Endothelial cell of umbilical vein (primary cell): ENCODE results near the gene BASP1. TPM values are rescaled to one million over a fixed set of nuclear protein-coding genes. Genes with fewer than 3 reads are reported as not detected.

Experiments used
- BruUV-seq: library from RNA; stranded (reverse); fragments of 400-500 nt; replicated peaks from 2 replicates; lab custom pipeline; 2021; lab: Mats Ljungman, UMichigan
- CTCF ChIA-PET: fragments of 300-600, 350-600 bp; sonication (Branson Sonifier 250); formaldehyde crosslinking; loops from one replicate; lab custom pipeline; 2021; ENCODE audit warnings: antibody characterized with exemption, inconsistent platforms; lab: Charles Lee
- POLR2A ChIA-PET: fragments of 300-600, 350-600 bp; sonication (Branson Sonifier 250); formaldehyde crosslinking; loops from one replicate; lab custom pipeline; 2021; ENCODE audit warnings: antibody characterized with exemption, inconsistent platforms; lab: Charles Lee
- DNase-seq: peaks from one replicate; pipeline ENCODE4 v3.0.0-alpha.2; 2011; ENCODE audit warnings: low read depth, low spot score
- FAIRE-seq: peaks from 2 replicates; lab custom pipeline; 2011; peaks lifted over from hg19 to GRCh38; lab: Jason Lieb, UNC
- H2AFZ ChIP-seq: 2 replicates; pipeline ENCODE4 v1.6.0; 2012; ENCODE audit warnings: low read depth, low read length, control low read depth, inconsistent platforms
- H3K27ac ChIP-seq: 2 replicates; pipeline ENCODE4 v1.5.1; 2011; ENCODE audit warnings: low read depth, mild to moderate bottlenecking, control low read depth, low read length, moderate library complexity; ENCODE audit not compliant: insufficient read depth
- H3K27me3 ChIP-seq, 2 experiments: 2 replicates each; pipeline versions ENCODE4 v1.6.0 to v1.6.1; 2011; ENCODE audit warnings: low read length in 2 of 2, mixed read lengths in 1 of 2; ENCODE audit not compliant: control insufficient read depth in 2 of 2, insufficient read depth in 2 of 2
- H3K36me3 ChIP-seq, 2 experiments: 2 replicates in 1 of 2; 3 replicates in 1 of 2; pipeline ENCODE4 v1.5.1; 2011; ENCODE audit warnings: low read length in 2 of 2, mild to moderate bottlenecking in 1 of 2, moderate library complexity in 1 of 2; ENCODE audit not compliant: control insufficient read depth in 2 of 2, insufficient read depth in 2 of 2; ENCODE audit errors: extremely low read depth in 1 of 2
- H3K4me1 ChIP-seq: 3 replicates; pipeline ENCODE4 v1.5.1; 2011; ENCODE audit warnings: mild to moderate bottlenecking, low read length; ENCODE audit not compliant: control insufficient read depth, insufficient read depth; ENCODE audit errors: extremely low read depth
- H3K4me2 ChIP-seq: 2 replicates; pipeline ENCODE4 v1.6.1; 2011; ENCODE audit warnings: low read length, control low read depth, mixed read lengths; ENCODE audit not compliant: insufficient read depth
- H3K4me3 ChIP-seq, 3 experiments: fragments of 200-600 bp in 1 of 3; sonication (generic), shearing (Covaris generic) in 1 of 3; replicated peaks in 1 of 3; 2 replicates each; pipeline ENCODE4 v1.5.1; 2011 to 2016; ENCODE audit warnings: control low read depth in 3 of 3, low read length in 3 of 3, mild to moderate bottlenecking in 2 of 3, inconsistent platforms in 1 of 3, low read depth in 1 of 3, moderate library complexity in 1 of 3; ENCODE audit not compliant: insufficient read depth in 1 of 3
- H3K79me2 ChIP-seq: 2 replicates; pipeline ENCODE4 v1.6.0; 2012; ENCODE audit warnings: low read length, inconsistent platforms; ENCODE audit not compliant: control insufficient read depth, insufficient read depth
- H3K9ac ChIP-seq: replicated peaks from 2 replicates; pipeline ENCODE3; 2011; ENCODE audit warnings: low read length, control low read depth; ENCODE audit not compliant: insufficient read depth; ENCODE audit errors: extremely low read depth
- H3K9me1 ChIP-seq: replicated peaks from 3 replicates; pipeline ENCODE4 v1.6.0; 2011; ENCODE audit warnings: mild to moderate bottlenecking, low read length; ENCODE audit not compliant: control insufficient read depth, insufficient read depth; ENCODE audit errors: extremely low read depth
- H3K9me3 ChIP-seq: replicated peaks from 2 replicates; pipeline ENCODE4 v1.5.1; 2012; ENCODE audit warnings: low read length, inconsistent platforms; ENCODE audit not compliant: control insufficient read depth, insufficient read depth
- H4K20me1 ChIP-seq: replicated peaks from 2 replicates; pipeline ENCODE3; 2011; ENCODE audit warnings: mild to moderate bottlenecking, low read length; ENCODE audit not compliant: control insufficient read depth, insufficient read depth; ENCODE audit errors: extremely low read depth
- EZH2 ChIP-seq: IDR thresholded peaks from 2 replicates; pipeline ENCODE4 v1.6.1; 2012; ENCODE audit warnings: borderline replicate concordance, low read depth, mild to moderate bottlenecking, moderate library complexity, low read length, inconsistent platforms; ENCODE audit not compliant: severe bottlenecking
- FOS ChIP-seq: IDR thresholded peaks from 2 replicates; pipeline ENCODE4 v1.6.1; 2011; ENCODE audit warnings: mild to moderate bottlenecking, low read length, moderate library complexity, borderline replicate concordance; ENCODE audit not compliant: insufficient read depth
- GATA2 ChIP-seq: IDR thresholded peaks from 2 replicates; pipeline ENCODE4 v1.7.0; 2011; ENCODE audit warnings: low read depth, mild to moderate bottlenecking, moderate library complexity, mixed read lengths, low read length; ENCODE audit not compliant: insufficient read length, insufficient read depth
- JUN ChIP-seq: IDR thresholded peaks from 2 replicates; pipeline ENCODE4 v1.6.1; 2011; ENCODE audit warnings: borderline replicate concordance, low read depth; ENCODE audit not compliant: insufficient read length, insufficient read depth
- MYC ChIP-seq: IDR thresholded peaks from one replicate; pipeline ENCODE4 v1.6.1; 2011; ENCODE audit warnings: mild to moderate bottlenecking, low read depth, low read length
- POLR2A ChIP-seq: IDR thresholded peaks from 2 replicates; pipeline ENCODE4 v1.6.1; 2012; ENCODE audit warnings: low read depth, mild to moderate bottlenecking, control low read depth, low read length
- POLR2AphosphoS5 ChIP-seq: IDR thresholded peaks from 2 replicates; pipeline ENCODE4 v1.6.1; 2012; ENCODE audit warnings: low read depth, mild to moderate bottlenecking, control low read depth, low read length, moderate library complexity; ENCODE audit not compliant: insufficient read depth
- dilution Hi-C: fragments of 300-500 bp; cut with MboI; formaldehyde crosslinking; loops from one replicate; pipeline ENCODE4 v1.15.0; 2019; ENCODE audit warnings: low sequenced_read_pairs; ENCODE audit not compliant: extremely low pct_ligation_motif_present
- intact Hi-C: fragments of 100-400 bp; cut with micrococcal nuclease; formaldehyde crosslinking; loops from one replicate; pipeline ENCODE4 v1.10.0; 2022
- polyA plus RNA-seq, 4 experiments: library from polyadenylated mRNA; depleted of rRNA in 3 of 4; stranded (reverse) in 3 of 4; unstranded in 1 of 4; fragments of >200 nt; gene quantifications; 2 replicates each; pipeline versions ENCODE4 v1.2.1 to v1.2.3, GENCODE V29; 2011 to 2012; ENCODE audit warnings: missing spikeins in 1 of 4
- total RNA-seq: library from RNA; stranded (reverse); gene quantifications from 2 replicates; pipeline ENCODE4 v1.2.3, GENCODE V29; 2021
- TF ChIP-seq, protein P1 (sequence below), 2 donors: IDR thresholded peaks; 1 replicate in 1 of 2; 2 replicates in 1 of 2; pipeline ENCODE4 v1.5.1; 2011; ENCODE audit warnings: low read length in 2 of 2, mild to moderate bottlenecking in 2 of 2, moderate library complexity in 2 of 2, control low read depth in 1 of 2, inconsistent platforms in 1 of 2, low read depth in 1 of 2; ENCODE audit not compliant: insufficient read depth in 1 of 2; ENCODE audit errors: extremely low read depth in 1 of 2
- TF ChIP-seq, protein P2 (sequence below): IDR thresholded peaks from 2 replicates; pipeline ENCODE4 v1.6.1; 2011; ENCODE audit not compliant: insufficient read depth, insufficient read length

Gene BASP1
- total and polyA plus RNA-seq, 2 donors (not counting 3 experiments of a cell fraction or from before 2014, with no cell fraction given), result 69.4 to 79.3 TPM

DNA sequence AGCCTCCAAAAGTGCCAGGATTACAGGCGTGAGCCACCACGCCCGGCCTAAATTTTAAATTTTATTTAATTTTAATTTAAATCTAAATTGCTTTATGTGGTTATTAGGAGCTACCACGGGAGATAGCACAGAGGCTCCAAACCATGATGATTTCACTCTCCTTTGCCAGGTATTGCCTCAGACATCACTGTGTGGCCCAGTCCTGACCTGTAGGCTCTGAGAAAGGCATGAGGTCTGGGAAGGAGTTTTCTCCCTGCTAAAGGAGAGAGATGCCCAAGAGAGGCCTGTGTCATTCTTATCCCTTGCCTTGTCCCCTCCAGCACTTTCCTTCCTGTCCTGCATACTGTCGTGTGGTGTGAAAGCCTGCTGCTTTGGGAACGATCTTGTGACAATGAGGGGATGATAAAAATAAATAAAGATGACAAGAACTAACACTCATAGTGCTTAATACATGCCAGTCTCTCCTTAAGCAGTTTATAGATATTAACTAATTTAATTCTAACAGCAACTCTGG, 37.0 kb upstream of the BASP1 start:
- Histone ChIP-seq H3K79me2 (no peaks in the 10 kb centered on the region), H3K36me3 (no peaks in the 10 kb centered on the region), H4K20me1 (no peaks in the 10 kb centered on the region), H3K9ac (no peak overlapping the region), H3K27ac (peak overlapping the region; percentile 25), H3K9me3 (no peaks in the 10 kb centered on the region), H3K4me1 (peaks cover 9% of the 10 kb centered on the region), H3K9me1 (no peaks in the 10 kb centered on the region), H2AFZ (peak overlapping the region; percentile 43), H3K27me3 (no peaks in the 10 kb centered on the region), H3K4me3 (no peak overlapping the region), H3K4me2 (no peak overlapping the region)
- no TSS peak for BruUV-seq
- TF ChIP-seq, protein P1, sequence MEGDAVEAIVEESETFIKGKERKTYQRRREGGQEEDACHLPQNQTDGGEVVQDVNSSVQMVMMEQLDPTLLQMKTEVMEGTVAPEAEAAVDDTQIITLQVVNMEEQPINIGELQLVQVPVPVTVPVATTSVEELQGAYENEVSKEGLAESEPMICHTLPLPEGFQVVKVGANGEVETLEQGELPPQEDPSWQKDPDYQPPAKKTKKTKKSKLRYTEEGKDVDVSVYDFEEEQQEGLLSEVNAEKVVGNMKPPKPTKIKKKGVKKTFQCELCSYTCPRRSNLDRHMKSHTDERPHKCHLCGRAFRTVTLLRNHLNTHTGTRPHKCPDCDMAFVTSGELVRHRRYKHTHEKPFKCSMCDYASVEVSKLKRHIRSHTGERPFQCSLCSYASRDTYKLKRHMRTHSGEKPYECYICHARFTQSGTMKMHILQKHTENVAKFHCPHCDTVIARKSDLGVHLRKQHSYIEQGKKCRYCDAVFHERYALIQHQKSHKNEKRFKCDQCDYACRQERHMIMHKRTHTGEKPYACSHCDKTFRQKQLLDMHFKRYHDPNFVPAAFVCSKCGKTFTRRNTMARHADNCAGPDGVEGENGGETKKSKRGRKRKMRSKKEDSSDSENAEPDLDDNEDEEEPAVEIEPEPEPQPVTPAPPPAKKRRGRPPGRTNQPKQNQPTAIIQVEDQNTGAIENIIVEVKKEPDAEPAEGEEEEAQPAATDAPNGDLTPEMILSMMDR (IDR thresholded peaks at IDR 0.05; ENCODE audit: extremely low read depth in 1 of 2, insufficient read depth in 1 of 2, low read depth in 1 of 2, low read length in 2 of 2), result no peak
- no peak for TF ChIP-seq POLR2AphosphoS5
- TF ChIP-seq GATA2, result no peak
- no peak for TF ChIP-seq POLR2A
- no peak for TF ChIP-seq MYC
- TF ChIP-seq FOS, result no peak
- TF ChIP-seq, protein P2, sequence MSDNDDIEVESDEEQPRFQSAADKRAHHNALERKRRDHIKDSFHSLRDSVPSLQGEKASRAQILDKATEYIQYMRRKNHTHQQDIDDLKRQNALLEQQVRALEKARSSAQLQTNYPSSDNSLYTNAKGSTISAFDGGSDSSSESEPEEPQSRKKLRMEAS, result no peak
- TF ChIP-seq EZH2, result no peak
- TF ChIP-seq JUN, result no peak
- CTCF ChIA-PET, result interaction anchor here (1.2 to 2.1 kb wide), 4 partner anchors 10 to 240 kb away, joined by 3 to 20 read pairs (median 7); no protein-coding TSS in a partner anchor
- intact Hi-C loops (no loop called here), dilution Hi-C loops (loop anchor here (25.0 kb wide), 3 partner anchors 268 to 493 kb away; no protein-coding TSS in a partner anchor)
- FAIRE-seq, result no peak
- DNase-seq, result no peak
- POLR2A ChIA-PET, result no interaction called here
